ENCODE results near the gene MRPL38.

DNA sequence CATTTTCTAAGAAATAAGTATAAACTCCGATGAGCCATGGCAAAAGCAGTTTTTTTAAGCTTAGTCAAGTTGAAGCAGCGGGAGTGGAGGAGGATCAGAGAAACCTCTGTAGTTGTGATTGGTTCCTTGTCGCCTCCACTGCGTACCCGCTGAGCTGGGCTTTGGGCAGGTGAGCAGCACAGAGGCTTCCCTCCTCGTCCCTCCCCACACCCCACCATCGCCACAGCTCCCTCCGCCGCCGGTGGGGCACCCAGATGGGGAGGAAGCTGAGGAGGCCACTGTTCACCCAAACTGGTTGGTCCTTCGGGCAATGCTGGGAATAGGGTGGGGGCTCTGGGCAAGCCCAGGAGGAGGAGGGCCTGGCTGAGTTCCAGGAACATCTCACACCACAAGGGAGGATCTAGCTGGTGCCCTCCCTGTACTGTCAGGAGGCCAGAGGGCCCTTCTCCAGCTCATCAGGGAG, 5.2 kb upstream of the MRPL38 start:
- TF ChIP-seq, protein P1, sequence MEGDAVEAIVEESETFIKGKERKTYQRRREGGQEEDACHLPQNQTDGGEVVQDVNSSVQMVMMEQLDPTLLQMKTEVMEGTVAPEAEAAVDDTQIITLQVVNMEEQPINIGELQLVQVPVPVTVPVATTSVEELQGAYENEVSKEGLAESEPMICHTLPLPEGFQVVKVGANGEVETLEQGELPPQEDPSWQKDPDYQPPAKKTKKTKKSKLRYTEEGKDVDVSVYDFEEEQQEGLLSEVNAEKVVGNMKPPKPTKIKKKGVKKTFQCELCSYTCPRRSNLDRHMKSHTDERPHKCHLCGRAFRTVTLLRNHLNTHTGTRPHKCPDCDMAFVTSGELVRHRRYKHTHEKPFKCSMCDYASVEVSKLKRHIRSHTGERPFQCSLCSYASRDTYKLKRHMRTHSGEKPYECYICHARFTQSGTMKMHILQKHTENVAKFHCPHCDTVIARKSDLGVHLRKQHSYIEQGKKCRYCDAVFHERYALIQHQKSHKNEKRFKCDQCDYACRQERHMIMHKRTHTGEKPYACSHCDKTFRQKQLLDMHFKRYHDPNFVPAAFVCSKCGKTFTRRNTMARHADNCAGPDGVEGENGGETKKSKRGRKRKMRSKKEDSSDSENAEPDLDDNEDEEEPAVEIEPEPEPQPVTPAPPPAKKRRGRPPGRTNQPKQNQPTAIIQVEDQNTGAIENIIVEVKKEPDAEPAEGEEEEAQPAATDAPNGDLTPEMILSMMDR (conservative IDR thresholded peaks at IDR 0.05): no peak
- no peak for TF ChIP-seq EZH2 (IDR thresholded peaks at IDR 0.05; ENCODE audit: low read depth)

Data from PC-9 (cell line).